Breast epithelium (tissue), 3 donors: ENCODE data around the gene MALRD1.

Source experiments
- POLR2A ChIP-seq: fragments of 450-650 bp; IDR thresholded peaks from one replicate; pipeline ENCODE4 v1.6.1; 2016; ENCODE audit warnings: antibody characterized with exemption, mild to moderate bottlenecking, moderate library complexity
- POLR2AphosphoS5 ChIP-seq, 3 donors: sonication (generic); formaldehyde crosslinking; IDR thresholded peaks; one replicate each; pipeline ENCODE4 v1.6.1; 2017; ENCODE audit warnings: antibody characterized with exemption in 3 of 3
- TF ChIP-seq, protein P1 (sequence below), 3 donors: fragments of 450-650 bp; IDR thresholded peaks; one replicate each; pipeline ENCODE4 v1.5.1; 2016 to 2017; ENCODE audit warnings: antibody characterized with exemption in 3 of 3, mild to moderate bottlenecking in 3 of 3, moderate library complexity in 3 of 3

DNA sequence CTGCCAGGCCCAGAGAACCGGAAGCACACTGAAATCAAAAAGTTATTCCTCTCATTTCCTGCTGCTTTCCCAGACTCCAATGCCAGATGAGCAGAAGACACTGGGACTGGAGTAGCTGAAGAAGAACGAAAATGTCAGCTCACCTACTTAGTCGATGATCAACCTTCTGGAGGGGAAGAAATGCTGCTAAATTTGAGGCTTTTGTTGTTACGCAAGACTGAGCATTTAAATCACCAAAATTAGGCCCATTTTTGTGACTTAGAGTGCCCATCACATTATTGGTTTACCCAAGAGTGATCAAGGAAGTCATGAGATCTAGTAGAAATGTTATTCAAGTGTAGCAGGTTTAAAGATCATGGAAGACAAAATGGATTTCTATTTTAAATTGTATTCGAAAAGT lies 585.6 kb downstream of the MALRD1 start:
- TF ChIP-seq POLR2A: no peak
- no peak for TF ChIP-seq POLR2AphosphoS5 (IDR thresholded peaks at IDR 0.05)
- TF ChIP-seq, protein P1, sequence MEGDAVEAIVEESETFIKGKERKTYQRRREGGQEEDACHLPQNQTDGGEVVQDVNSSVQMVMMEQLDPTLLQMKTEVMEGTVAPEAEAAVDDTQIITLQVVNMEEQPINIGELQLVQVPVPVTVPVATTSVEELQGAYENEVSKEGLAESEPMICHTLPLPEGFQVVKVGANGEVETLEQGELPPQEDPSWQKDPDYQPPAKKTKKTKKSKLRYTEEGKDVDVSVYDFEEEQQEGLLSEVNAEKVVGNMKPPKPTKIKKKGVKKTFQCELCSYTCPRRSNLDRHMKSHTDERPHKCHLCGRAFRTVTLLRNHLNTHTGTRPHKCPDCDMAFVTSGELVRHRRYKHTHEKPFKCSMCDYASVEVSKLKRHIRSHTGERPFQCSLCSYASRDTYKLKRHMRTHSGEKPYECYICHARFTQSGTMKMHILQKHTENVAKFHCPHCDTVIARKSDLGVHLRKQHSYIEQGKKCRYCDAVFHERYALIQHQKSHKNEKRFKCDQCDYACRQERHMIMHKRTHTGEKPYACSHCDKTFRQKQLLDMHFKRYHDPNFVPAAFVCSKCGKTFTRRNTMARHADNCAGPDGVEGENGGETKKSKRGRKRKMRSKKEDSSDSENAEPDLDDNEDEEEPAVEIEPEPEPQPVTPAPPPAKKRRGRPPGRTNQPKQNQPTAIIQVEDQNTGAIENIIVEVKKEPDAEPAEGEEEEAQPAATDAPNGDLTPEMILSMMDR (IDR thresholded peaks at IDR 0.05): no peak
